NAMALWA (cell line): ENCODE measurements around the gene USP19.

Experiments
- DNase-seq: peaks from one replicate; pipeline ENCODE4 v3.0.0-alpha.2; 2015; ENCODE audit warnings: low spot score

USP19 gene, protein sequence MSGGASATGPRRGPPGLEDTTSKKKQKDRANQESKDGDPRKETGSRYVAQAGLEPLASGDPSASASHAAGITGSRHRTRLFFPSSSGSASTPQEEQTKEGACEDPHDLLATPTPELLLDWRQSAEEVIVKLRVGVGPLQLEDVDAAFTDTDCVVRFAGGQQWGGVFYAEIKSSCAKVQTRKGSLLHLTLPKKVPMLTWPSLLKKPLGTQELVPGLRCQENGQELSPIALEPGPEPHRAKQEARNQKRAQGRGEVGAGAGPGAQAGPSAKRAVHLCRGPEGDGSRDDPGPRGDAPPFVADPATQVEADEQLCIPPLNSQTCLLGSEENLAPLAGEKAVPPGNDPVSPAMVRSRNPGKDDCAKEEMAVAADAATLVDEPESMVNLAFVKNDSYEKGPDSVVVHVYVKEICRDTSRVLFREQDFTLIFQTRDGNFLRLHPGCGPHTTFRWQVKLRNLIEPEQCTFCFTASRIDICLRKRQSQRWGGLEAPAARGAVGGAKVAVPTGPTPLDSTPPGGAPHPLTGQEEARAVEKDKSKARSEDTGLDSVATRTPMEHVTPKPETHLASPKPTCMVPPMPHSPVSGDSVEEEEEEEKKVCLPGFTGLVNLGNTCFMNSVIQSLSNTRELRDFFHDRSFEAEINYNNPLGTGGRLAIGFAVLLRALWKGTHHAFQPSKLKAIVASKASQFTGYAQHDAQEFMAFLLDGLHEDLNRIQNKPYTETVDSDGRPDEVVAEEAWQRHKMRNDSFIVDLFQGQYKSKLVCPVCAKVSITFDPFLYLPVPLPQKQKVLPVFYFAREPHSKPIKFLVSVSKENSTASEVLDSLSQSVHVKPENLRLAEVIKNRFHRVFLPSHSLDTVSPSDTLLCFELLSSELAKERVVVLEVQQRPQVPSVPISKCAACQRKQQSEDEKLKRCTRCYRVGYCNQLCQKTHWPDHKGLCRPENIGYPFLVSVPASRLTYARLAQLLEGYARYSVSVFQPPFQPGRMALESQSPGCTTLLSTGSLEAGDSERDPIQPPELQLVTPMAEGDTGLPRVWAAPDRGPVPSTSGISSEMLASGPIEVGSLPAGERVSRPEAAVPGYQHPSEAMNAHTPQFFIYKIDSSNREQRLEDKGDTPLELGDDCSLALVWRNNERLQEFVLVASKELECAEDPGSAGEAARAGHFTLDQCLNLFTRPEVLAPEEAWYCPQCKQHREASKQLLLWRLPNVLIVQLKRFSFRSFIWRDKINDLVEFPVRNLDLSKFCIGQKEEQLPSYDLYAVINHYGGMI (N-terminal part only)

DNA sequence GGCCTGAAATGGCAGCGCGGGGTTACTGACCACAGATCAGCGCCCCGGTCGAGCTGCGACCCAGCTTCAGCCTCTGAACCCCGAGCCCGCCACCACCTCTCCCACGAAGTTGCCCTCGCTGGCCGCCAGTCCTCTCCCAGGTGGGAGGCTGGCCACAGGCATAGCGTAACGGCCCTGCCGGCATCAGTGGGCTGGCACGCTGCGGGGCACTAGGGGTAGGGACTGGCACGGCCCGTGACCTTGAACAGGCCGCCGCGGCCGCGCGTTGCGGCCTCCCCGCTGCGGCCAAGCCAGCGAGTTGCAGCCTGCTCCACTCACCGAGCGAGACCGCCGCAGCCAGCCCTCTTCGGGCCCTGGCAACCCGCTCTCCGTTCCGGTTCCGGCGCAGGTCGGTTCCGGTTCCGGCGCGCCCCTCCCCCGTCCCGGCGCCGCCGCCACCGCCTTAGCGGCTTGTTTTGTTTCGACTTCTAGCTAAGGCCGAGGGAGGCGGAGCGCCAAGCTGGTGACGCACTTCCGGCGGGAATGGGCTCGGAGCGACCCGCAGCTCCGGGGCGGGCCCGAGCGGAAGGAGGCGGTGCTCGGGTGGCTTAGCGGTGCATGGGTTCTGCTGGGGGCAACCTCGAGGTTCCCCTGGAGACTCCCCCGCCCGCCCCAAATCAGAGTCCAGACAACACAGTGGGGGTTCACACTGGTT lies at the start of gene USP19:
Gene USP19, minus strand, starts transcription at position 386 of the 694 bp plus-strand sequence. CDS start 1,678 bp downstream, outside the sequence.
- peak; percentile 88 for DNase-seq

DNA sequence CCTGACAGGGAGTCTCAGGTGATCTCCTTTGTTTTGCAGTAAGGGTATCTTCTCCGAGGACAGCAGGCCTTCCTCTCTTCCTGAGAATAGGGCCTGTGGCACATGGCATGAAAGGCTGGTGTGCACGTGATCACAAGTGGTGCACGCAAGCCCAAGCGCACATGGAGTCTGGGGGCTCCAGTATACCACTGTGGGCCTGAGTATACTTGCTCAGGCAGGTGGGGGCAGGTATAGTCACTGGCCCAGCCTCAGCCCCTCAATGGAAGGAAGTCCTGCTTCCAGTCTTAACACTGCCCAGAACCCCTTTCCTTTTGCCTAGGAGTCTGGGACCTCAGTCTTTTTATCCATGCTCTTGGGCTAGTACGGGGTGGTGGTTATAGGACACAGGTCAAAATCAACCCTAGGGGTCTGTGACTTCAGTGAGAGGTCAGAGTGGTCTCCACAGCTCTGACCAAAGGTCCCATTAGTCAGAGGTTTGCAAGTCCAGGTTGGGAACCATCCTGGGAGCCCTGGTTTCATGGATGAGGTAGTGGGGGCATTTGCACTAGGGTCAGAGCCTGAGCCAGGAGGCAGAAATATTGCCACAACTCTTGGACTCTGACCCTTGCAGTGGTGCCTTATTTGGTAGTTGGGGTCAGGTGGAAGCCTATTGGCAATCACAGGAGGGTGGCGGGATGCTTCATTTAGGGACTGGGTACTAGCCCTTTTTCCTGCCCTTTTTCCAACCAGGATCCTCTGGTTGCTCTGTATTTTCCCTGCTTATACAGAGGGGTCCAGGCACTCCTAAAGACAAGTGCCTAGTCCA lies 46.3 kb upstream of the USP19 start:
- no peak for DNase-seq

DNA sequence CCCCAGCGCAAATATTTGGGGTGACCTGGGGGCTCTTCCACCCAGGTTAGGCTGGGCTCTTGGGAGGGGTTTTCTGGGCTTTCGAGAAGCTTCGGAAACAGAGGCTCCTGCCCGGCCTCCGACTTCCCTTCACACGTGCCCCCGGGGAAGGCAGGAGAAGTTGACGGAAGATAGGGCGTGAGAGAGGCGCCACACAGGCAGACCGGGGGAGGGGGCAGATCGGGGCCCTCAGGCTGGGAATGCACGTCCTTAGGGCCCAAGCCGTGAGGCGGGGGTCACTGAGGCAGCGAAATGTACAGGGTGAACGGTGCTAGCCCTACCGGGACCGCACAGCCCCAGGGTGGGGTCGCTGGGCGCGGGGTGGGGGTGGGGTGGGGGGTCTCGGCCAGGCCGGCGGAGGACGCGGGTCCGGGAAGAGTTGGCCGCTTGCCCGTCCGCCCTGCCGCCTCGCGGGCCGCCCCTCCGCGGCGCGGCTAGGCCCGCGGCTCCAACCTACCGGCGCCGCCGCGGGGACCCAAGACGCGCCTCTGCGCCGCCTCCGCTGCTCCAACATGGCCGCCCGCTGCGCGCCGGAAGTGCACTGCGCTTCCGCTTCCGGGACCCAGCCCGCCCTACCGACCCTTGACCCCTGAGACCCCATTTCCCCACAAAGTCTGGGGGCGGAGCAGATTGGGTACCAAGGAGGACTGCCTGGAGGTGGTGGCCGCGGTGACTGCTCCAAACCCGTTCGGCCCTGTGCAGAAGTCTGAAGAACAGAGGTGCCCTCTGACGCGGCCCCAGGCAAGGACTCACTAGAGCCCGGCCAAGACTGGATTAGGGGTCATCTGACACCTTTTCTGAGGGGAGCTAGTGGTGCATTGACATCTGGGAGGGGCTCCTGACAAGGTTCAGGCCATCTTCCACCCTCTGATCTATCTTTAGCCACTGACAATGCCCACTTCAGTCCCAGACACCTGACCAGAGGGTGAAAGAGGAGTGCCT lies 45.4 kb upstream of the USP19 start, which contains the start of gene CCDC71:
Gene CCDC71, minus strand, starts transcription at position 561 of the 981 bp plus-strand sequence. CDS start 2,123 bp downstream, outside the sequence.
- DNase-seq: peak; percentile 59

DNA sequence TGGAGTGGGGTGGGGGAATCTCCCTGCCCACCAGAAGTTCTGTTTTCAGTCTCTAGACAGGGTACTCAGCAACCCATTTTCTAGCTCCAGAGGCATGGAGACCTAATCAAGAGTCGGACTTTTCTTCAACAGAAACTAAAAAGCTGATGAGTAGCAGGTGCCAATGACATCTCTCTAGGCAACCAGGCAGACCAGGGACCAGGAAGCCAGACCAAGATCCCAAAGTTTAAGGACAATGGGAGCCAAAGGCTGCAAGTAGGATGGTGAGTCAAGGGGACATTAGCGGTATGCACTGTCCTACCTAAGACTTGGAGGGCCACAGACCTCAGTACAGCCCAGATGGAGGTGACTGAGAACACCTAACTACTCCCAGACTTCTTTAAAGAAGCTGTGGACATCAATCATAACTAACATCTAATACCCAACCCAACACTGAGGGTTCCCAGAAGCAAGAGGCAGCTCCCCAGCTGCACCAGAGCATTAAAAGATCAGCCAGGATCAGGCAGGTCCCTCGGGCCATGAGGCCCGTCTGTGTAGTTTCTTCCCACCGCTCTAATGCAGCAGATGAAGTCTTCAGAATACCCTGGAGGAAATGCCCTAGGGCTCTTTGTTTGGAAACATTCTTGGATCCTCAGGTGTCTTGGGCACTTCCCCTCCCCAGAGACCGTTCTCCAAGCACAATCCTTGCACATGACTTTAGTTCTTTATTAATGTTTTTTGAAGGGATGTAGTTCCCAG lies 44.5 kb upstream of the USP19 start:
- DNase-seq: peak; percentile 6

DNA sequence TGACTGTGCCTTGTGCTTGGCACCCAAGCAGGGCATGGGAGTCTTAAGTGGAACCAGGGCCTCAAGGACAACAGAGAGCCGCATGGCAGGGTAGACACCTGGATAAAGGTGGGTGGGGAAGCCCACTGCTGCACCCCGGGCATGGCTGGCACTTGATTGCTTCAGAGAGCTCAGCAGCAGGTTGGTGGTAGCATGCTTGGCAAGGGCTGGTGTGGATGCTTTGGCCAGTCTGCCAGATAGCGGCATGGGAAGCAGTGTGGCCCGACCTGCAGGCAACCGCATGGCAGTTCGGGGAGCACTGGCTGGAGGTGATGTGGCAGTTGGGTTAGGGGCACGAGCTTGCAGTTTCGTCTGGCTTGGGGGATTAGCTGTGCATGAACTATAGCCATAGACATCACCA lies 43.0 kb upstream of the USP19 start:
- no peak for DNase-seq

DNA sequence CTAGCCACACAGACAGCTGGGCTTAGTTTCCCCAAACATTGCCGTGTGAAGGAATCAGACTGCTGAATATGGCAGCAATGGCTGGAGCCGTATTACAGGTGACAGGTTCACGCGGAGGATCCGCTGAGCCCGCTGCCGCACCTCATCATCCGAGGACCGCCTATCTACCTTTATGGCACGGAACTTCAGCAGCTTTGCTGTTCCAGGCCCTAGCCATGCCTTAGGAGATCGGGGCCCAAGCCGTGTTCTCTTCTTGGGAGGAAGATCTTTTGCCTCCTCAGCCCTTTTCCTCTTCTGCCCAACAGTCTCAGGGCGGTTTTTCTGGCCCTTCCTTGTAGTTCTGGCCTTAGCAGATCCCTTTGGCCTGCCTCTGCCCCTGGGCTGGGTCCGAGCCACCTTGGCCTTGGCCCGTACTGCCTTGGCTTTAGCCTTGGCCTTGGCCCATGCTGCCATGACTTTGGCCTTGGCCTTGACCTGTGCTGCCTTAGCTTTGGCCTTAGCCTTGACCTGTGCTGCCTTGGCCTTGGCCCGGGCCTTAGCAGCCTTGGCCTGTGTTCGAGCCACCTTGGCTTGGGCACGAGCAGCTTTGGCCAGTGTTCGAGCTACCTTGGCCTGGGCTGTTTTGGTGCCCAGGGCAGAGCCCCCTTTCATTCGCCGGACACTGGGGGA lies 42.3 kb upstream of the USP19 start:
- DNase-seq: no peak

DNA sequence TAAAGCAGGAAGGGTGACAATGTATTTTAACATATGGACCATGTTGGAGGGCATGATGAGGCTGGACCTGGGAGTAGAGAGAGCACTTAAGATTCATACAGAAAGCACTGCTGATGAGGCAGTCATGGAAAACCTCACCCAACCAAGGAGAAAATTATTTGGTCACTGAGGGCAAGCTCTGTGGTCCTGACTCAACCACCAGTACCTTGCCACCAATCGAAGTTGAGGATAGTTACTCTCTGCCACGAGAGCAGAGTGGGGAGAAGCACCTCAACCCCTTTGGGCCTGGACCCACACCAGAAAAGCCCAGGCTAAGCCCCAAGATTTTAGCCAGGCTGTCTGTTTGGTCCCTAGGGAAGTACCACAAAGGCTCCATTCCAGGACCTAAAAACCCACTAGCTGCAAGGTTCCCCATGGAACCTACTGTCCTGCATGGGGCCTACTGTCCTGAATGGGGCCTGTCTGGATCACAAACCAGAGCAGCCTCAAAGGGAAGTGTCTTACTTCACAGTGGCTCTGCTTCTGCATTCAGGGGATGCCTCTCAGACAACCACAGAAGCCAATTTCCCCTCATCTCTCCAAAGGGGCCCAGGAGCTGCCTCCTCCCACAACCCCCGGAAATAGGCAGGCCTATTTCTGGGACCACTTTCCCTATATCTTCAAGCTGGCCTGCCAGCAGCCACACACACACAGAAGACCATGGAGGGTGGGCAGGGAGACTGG lies 41.3 kb upstream of the USP19 start:
- DNase-seq: no peak

DNA sequence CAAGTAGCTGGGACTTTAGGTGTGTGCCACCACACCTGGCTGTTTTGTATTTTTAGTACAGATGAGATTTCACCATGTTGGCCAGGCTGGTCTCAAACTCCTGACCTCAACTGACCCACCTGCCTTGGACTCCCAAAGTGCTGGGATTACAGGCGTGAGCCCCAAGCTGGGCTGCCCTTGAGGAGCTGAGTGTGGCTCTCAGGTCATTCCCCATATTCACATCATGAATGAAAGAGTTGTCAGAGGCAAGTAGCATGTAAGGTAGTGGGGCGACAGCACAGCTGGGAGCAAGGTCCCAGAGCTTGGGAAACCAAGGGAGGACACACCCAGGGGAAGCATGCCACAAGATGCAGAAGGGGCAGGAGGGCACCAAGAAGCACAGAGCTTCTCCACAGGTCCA lies 40.6 kb upstream of the USP19 start:
- DNase-seq: no peak

DNA sequence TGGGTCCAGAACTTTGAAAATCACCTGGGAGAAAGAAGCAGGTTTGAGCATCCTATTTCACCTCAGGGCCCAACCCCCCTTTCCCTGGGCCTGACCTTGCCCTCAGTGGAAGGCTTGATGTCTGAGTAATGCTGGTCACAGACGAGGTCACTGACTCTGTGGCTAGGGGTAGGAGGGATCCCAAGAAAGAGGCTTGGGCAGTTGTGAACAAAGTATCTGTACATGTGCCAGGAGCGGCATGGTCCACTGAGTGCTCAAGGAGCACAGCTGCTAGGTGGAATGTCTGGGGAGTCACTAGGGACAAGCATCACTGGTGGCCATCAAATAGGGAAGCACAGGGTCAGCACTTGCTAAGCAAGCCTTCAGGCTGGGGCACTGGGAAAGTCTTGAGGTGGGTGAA lies 38.2 kb upstream of the USP19 start:
- no peak for DNase-seq

DNA sequence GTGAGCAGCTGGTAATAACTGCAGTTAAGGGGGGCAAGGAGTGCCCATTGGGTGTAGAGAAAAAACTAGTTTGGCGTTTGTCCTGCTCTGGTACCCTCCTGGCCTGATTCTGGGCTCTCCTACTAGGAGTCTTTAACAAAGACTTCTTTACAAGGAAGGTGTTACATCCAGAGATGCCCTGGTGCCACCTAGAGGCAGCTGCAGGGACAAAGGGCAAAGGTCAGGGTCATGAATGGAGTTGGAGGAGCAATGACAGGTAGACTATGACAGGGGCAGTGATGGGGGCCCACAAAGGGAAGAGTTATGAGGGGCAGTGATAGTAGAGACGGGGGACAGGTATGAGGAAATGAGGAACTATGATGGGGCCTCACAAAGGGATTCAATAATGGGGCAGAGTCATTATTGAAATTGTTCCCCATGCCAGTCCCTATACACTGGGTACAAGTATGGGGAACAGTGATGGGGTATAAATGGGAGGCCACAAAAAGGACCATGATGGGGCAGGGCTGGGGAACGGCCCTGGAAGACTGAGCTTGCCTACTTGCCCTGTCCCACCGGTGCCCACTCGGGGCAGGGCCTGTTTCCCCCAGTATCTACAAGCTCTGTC lies 37.6 kb upstream of the USP19 start:
- DNase-seq: peak; percentile 53

DNA sequence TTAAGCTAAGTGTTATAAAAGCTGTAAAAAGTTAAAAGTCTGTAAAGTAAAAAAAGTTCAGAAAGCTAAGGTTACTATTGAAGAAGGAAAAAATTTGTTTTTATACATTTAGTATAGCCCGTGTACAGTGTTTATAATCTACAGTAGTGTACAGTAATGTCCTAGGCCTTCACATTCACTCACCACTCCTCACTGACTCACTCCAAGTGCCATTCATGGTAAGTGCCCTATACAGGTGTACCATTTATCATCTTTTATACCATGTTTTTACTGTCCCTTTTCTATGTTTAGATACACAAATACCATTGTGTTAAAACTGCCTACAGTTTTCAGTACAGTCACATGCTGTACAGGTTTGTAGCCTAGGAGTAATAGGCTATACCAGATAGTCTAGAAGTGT lies 36.7 kb upstream of the USP19 start:
- DNase-seq: no peak

DNA sequence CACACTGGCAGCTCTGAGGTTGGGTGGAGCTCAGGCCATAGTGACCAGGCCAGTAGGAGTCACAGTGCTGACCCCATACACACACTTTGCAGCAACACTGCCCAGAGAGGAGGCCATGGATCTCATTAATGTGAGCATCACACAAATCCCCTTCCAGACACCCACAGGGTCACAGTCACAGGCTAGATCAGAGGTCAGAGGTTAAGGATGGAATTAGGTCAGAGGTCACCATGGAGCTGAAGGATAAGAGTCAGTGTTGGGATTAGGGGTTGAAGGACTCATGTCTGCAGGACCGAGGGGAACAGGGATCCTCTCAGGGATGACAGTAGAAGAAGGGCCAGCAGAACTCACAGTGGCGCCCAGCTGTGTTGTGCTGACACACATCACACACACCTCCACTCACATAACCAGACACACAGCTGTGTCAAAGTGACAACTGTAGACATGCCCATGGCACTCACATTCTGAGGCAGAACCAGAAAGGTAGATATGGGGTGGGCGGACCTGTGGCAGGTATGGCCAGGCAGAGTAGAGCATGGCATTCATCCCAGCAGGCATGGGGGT lies 32.8 kb upstream of the USP19 start:
- no peak for DNase-seq

DNA sequence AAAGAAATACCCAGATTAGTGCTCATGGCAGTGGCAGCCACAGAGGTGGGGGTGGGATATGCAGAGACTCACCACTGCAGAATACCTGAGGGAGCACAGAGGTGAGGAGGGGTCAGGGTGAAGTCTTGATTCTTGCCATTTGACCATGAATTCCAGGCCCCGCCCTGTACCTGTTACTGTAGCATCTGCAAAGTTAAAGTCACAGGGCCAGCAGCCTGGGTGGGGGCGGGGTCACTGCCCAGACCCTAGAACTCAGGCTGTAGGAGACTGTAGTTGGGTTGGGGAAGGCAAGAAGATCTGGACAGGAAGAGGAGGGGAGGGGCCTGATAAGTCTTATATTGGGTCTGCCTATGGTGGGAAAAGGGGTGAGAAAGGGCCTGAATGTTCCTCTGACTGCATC lies 31.0 kb upstream of the USP19 start:
- DNase-seq: no peak

DNA sequence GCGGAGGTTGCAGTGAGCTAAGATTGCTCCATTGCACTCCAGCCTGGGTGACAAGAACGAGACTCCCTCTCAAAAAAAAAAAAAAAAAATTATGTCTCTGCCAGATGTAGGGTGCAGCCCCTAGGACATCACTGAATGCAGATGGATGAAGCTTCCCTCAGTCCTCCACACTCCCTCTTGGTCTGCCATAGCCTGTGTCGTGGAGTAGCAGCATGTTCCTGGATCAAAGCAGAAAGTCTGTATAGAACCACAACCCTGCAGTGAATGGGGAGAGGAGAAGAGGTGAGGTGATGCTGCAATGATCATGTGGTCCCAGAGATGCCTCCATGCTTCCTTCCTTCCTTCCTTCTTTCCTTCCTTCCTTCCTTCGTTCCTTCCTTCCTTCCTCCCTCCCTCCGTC lies 27.5 kb upstream of the USP19 start:
- no peak for DNase-seq

DNA sequence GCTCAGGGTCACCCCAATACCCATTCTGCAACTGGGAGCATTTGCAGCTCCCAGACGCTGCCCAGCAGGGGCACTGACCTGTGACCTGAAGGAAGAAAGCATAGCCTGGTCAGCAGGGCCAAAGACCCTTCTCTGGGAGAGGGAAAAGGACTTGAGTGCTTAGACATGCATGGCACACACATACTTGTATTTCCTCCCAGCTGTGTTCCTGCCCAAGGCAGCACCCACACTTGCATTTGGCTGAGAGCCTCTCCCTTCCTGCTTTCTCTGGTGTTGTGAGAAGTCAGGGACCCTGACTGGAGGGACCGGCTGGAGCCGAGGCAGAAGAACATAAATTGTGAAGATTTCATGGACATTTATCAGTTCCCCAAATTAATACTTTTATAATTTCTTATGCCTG lies 19.5 kb upstream of the USP19 start:
- DNase-seq: no peak

DNA sequence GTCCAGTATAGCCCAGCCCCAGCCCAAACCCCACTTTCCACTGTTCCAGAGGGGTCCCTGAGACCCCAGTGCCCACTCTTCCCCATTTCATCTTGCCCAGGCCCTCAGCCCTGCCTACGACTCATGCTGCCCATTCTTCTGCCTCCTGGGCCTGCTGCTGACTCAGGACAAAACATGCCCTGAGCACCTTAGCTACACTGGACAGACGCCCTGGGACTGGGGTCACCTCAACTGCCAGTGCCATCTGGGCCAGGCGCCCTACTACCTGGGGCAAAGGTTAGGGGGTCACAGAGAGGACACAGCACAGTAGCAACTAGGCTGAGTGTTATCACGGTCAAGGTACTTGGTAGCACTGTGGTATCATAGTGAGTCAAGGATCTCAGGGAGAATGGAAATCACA lies 14.9 kb upstream of the USP19 start:
- no peak for DNase-seq
